NOMO-1 treated with DMSO at 0.1 percent for 48 hours (cell line): ENCODE data around the gene KIF26B.

Source experiments
- DNase-seq: peaks from one replicate; lab custom pipeline; 2025; ENCODE audit not compliant: unreplicated experiment; lab: John Stamatoyannopoulos, UW

The KIF26B gene

GRCh38 chr1:245131026-245131393, 23.8 kb upstream of the KIF26B start:
- no peak for DNase-seq

- no peak for DNase-seq
These were observed 22.0 kb upstream of the KIF26B start for GRCh38 chr1:245132771-245133170.

GRCh38 chr1:245133995-245134715, 20.6 kb upstream of the KIF26B start:
- no peak for DNase-seq

- DNase-seq = no peak
These were observed 12.5 kb upstream of the KIF26B start for GRCh38 chr1:245142171-245142798.

- no peak for DNase-seq
These were observed 11.8 kb upstream of the KIF26B start for GRCh38 chr1:245142976-245143375.

GRCh38 chr1:245143849-245144248, 10.9 kb upstream of the KIF26B start:
- DNase-seq = no peak

GRCh38 chr1:245148069-245148468, 6.7 kb upstream of the KIF26B start:
- DNase-seq = no peak

GRCh38 chr1:245148861-245149260, 5.9 kb upstream of the KIF26B start:
- no peak for DNase-seq

- peak; percentile 71 for DNase-seq
These were observed 1.7 kb upstream of the KIF26B start for GRCh38 chr1:245153081-245153551.

GRCh38 chr1:245153552-245154428, 995 bp upstream of the KIF26B start:
- DNase-seq = no peak

- no peak for DNase-seq
These were observed 671 bp downstream of the KIF26B start for GRCh38 chr1:245155272-245156040.

GRCh38 chr1:245156041-245156735, 1.4 kb downstream of the KIF26B start:
- peak; percentile 84 for DNase-seq

- DNase-seq = no peak
These were observed 2.1 kb downstream of the KIF26B start for GRCh38 chr1:245156736-245157505.

- no peak for DNase-seq
These were observed 4.1 kb downstream of the KIF26B start for GRCh38 chr1:245158913-245159312.

GRCh38 chr1:245160288-245160687, 5.5 kb downstream of the KIF26B start:
- no peak for DNase-seq

- no peak for DNase-seq
These were observed 6.1 kb downstream of the KIF26B start for GRCh38 chr1:245160741-245161400.

- no peak for DNase-seq
These were observed 7.1 kb downstream of the KIF26B start for GRCh38 chr1:245161866-245162265.

- no peak for DNase-seq
These were observed 11.7 kb downstream of the KIF26B start for GRCh38 chr1:245166471-245166885.

- DNase-seq = peak; percentile 87
These were observed 13.3 kb downstream of the KIF26B start for GRCh38 chr1:245168086-245168485.
